GM23338 (cell line): ENCODE data around the gene SORBS1. TPM values are rescaled to one million over a fixed set of nuclear protein-coding genes. Genes with fewer than 3 reads are reported as not detected.

ENCODE experiments used
- ATAC-seq: fragments of 200-7000 bp; cut with Tn5 transposase; 3 replicates; pipeline ENCODE4 v1.9.1; 2020
- DNase-seq: peaks from one replicate; pipeline ENCODE4 v3.0.0-alpha.2; 2015; ENCODE audit warnings: low spot score
- H2AFZ ChIP-seq: fragments of 200-600 bp; sonication (generic); 2 replicates; pipeline ENCODE4 v1.8.0; 2016; ENCODE audit warnings: antibody characterized with exemption, mild to moderate bottlenecking, moderate library complexity
- H3F3A ChIP-seq: fragments of 200-600 bp; sonication (generic); replicated peaks from 2 replicates; pipeline ENCODE4 v1.8.0; 2017; ENCODE audit warnings: antibody characterized with exemption, mixed run types, low read depth
- H3K27ac ChIP-seq: fragments of 200-600 bp; sonication (generic); 2 replicates; pipeline ENCODE4 v1.6.1; 2016; ENCODE audit warnings: low read depth
- H3K27me3 ChIP-seq: fragments of 200-600 bp; sonication (generic); 2 replicates; pipeline ENCODE4 v1.8.0; 2016; ENCODE audit warnings: mild to moderate bottlenecking, mixed run types, moderate library complexity; ENCODE audit not compliant: insufficient read depth
- H3K36me3 ChIP-seq: fragments of 200-600 bp; sonication (generic); 2 replicates; pipeline ENCODE4 v1.8.0; 2016; ENCODE audit warnings: mild to moderate bottlenecking; ENCODE audit not compliant: insufficient read depth
- H3K4me1 ChIP-seq: fragments of 200-600 bp; sonication (generic); 2 replicates; pipeline ENCODE4 v1.8.0; 2016; ENCODE audit warnings: mild to moderate bottlenecking, moderate library complexity; ENCODE audit not compliant: insufficient read depth
- H3K4me2 ChIP-seq: fragments of 200-600 bp; sonication (generic); 2 replicates; pipeline ENCODE4 v1.7.1; 2017; ENCODE audit warnings: mixed run types
- H3K4me3 ChIP-seq: fragments of 200-600 bp; sonication (generic); 2 replicates; pipeline ENCODE4 v1.6.1; 2016; ENCODE audit warnings: mixed run types
- H3K79me2 ChIP-seq: fragments of 200-600 bp; sonication (generic); replicated peaks from 2 replicates; pipeline ENCODE4 v1.8.0; 2017; ENCODE audit warnings: mild to moderate bottlenecking; ENCODE audit not compliant: insufficient read depth
- H3K9me2 ChIP-seq: fragments of 200-600 bp; sonication (generic); 2 replicates; pipeline ENCODE4 v1.8.0; 2017; ENCODE audit not compliant: insufficient read depth
- H4K20me1 ChIP-seq: fragments of 200-600 bp; sonication (generic); replicated peaks from 2 replicates; pipeline ENCODE4 v1.8.0; 2017; ENCODE audit warnings: mild to moderate bottlenecking; ENCODE audit not compliant: insufficient read depth
- H3K27ac Mint-ChIP-seq: 2 replicates; pipeline ENCODE4 v1.8.0; 2020; ENCODE audit warnings: inconsistent platforms, mild to moderate bottlenecking, moderate library complexity, mixed read lengths
- H3K27me3 Mint-ChIP-seq: 3 replicates; pipeline ENCODE4 v1.8.0; 2022; ENCODE audit warnings: low read depth, mild to moderate bottlenecking, moderate library complexity, mixed read lengths, inconsistent platforms; ENCODE audit not compliant: insufficient read depth, poor library complexity
- H3K36me3 Mint-ChIP-seq: 3 replicates; pipeline ENCODE4 v1.8.0; 2021; ENCODE audit warnings: low read depth, mild to moderate bottlenecking, inconsistent platforms, moderate library complexity, mixed read lengths
- H3K4me1 Mint-ChIP-seq: 3 replicates; pipeline ENCODE4 v1.8.0; 2020; ENCODE audit warnings: mild to moderate bottlenecking, inconsistent platforms, mixed read lengths
- H3K4me3 Mint-ChIP-seq: 3 replicates; pipeline ENCODE4 v1.8.0; 2021; ENCODE audit warnings: moderate library complexity, mild to moderate bottlenecking, inconsistent platforms, mixed read lengths
- H3K9me3 Mint-ChIP-seq: 3 replicates; pipeline ENCODE4 v1.8.0; 2020; ENCODE audit warnings: moderate library complexity, mild to moderate bottlenecking, inconsistent platforms, mixed read lengths
- CREB1 ChIP-seq: fragments of 250-450 bp; sonication (Bioruptor Pico); IDR thresholded peaks from 2 replicates; pipeline ENCODE4 v1.5.0; 2020; ENCODE audit warnings: low read depth, mild to moderate bottlenecking, moderate library complexity
- CTCF ChIP-seq, 2 experiments: fragments of 200-600 bp in 1 of 2; sonication (generic) in 1 of 2; conservative IDR thresholded peaks; 2 replicates each; pipeline versions ENCODE4 v1.5.1 to v1.6.1; 2016 to 2017; ENCODE audit warnings: antibody characterized with exemption in 2 of 2, low read depth in 2 of 2, mild to moderate bottlenecking in 2 of 2, moderate library complexity in 1 of 2
- EZH2 ChIP-seq: fragments of 200-600 bp; sonication (generic); IDR thresholded peaks from one replicate; pipeline ENCODE4 v1.8.0; 2017; ENCODE audit warnings: antibody characterized with exemption, mild to moderate bottlenecking, low read depth; ENCODE audit not compliant: unreplicated experiment
- EZH2phosphoT487 ChIP-seq: fragments of 200-600 bp; sonication (generic); IDR thresholded peaks from one replicate; pipeline ENCODE4 v1.8.1; 2018; ENCODE audit warnings: antibody characterized with exemption; ENCODE audit not compliant: unreplicated experiment
- REST ChIP-seq: IDR thresholded peaks from one replicate; pipeline ENCODE4 v1.6.1; 2018; ENCODE audit warnings: antibody characterized with exemption; ENCODE audit not compliant: unreplicated experiment
- STAT1 ChIP-seq: IDR thresholded peaks from one replicate; pipeline ENCODE4 v1.6.1; 2016; ENCODE audit warnings: antibody characterized with exemption; ENCODE audit not compliant: unreplicated experiment
- ZNF114 ChIP-seq: fragments of 250-450 bp; sonication (Bioruptor Pico); IDR thresholded peaks from 2 replicates; pipeline ENCODE4 v1.5.0; 2020; ENCODE audit warnings: mild to moderate bottlenecking, moderate library complexity
- polyA plus RNA-seq: library from polyadenylated mRNA; unstranded; fragments of >200 nt; fragmentation: Nextera tagmentation; extraction: Ambion mirVana; gene quantifications from 2 replicates; pipeline ENCODE4 v1.2.1, GENCODE V29; 2016
- total RNA-seq: library from RNA; depleted of rRNA; stranded (reverse); fragments of >200 nt; shearing (Covaris generic); gene quantifications from 2 replicates; pipeline ENCODE4 v1.2.3, GENCODE V29; 2014
- TF ChIP-seq, protein P1 (sequence below): IDR thresholded peaks from 2 replicates; pipeline ENCODE4 v1.6.1; 2016; ENCODE audit warnings: antibody characterized with exemption

Gene SORBS1
- total and polyA plus RNA-seq, 2 experiments from 2014 or later, result 47.7 to 51.5 TPM

DNA sequence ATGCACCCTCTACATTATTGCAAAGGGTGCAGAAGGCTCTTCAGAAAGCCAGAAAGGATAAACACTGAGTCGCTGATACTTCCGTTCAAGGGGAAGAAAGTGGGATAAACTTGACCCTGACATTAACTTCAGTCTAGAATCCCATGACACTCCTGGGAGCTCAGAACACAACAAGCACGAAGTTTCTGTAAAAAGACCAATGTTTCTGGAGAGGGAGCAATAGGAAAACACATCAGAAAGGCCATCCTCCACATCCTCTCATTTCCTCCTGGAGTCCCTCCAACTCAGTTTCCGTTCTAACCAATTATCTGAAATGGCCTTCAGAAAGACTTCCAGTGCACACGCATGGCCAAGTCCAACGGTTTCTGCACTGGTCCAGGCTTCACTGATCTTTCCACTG, 113.5 kb downstream of the SORBS1 start:
- no peak overlapping the region; the same call in 1 of the 2 replicates for H3K27ac Mint-ChIP-seq
- H3K27ac ChIP-seq, result no peak overlapping the region

GRCh38 chr10:95445837-95446486, 115.2 kb downstream of the SORBS1 start:
- H3F3A ChIP-seq, result no peaks in the 10 kb centered on the region
- H3K27me3 ChIP-seq, result no peaks in the 10 kb centered on the region
- peak; percentile 87 for ATAC-seq
- DNase-seq, result peak; percentile 92
- no peaks in the 10 kb centered on the region for H3K36me3 ChIP-seq
- peak overlapping the region; percentile 16; the same call in 1 of the 2 replicates for H3K27ac ChIP-seq
- Mint-ChIP-seq H3K27me3 (peaks cover 2% of the 10 kb centered on the region), H3K36me3 (no peaks in the 10 kb centered on the region), H3K4me1 (peaks cover 22% of the 10 kb centered on the region; the same call in 2 of the 3 replicates), H3K4me3 (no peak overlapping the region), H3K27ac (peak overlapping the region; percentile 57; the same call in 1 of the 2 replicates), H3K9me3 (no peaks in the 10 kb centered on the region)
- H3K4me1 ChIP-seq, result peaks cover 10% of the 10 kb centered on the region
- H3K4me2 ChIP-seq, result no peak overlapping the region
- no peak overlapping the region for H2AFZ ChIP-seq
- H3K79me2 ChIP-seq, result peaks cover 17% of the 10 kb centered on the region; the same call in 1 of the 2 replicates
- H4K20me1 ChIP-seq, result no peaks in the 10 kb centered on the region
- TF ChIP-seq EZH2 (no peak), CREB1 (0 out of 2 replicates have a peak, but pooled peaks have one; percentile 25), CTCF (conservative IDR thresholded peaks at IDR 0.05; ENCODE audit: low read depth in 2 of 2) (peak; percentile 87)
- no peaks in the 10 kb centered on the region for H3K9me2 ChIP-seq
- no peak overlapping the region for H3K4me3 ChIP-seq

More for the DNA sequence above, 113.5 kb downstream of the SORBS1 start:
- H3K9me2 ChIP-seq, result no peaks in the 10 kb centered on the region
- H3K36me3 Mint-ChIP-seq, result no peaks in the 10 kb centered on the region
- no peak overlapping the region for H3K4me3 ChIP-seq
- H3K9me3 Mint-ChIP-seq, result no peaks in the 10 kb centered on the region
- H2AFZ ChIP-seq, result no peak overlapping the region
- no peak for TF ChIP-seq EZH2phosphoT487
- no peaks in the 10 kb centered on the region for H3K27me3 ChIP-seq
- no peaks in the 10 kb centered on the region for H3K36me3 ChIP-seq
- no peaks in the 10 kb centered on the region for H4K20me1 ChIP-seq
- peaks cover 10% of the 10 kb centered on the region; the same call in 1 of the 2 replicates for H3K4me1 ChIP-seq
- H3F3A ChIP-seq, result no peaks in the 10 kb centered on the region
- DNase-seq (no peak), ATAC-seq (no peak)
- peaks cover 23% of the 10 kb centered on the region; the same call in 1 of the 2 replicates for H3K79me2 ChIP-seq
- H3K4me3 Mint-ChIP-seq, result no peak overlapping the region
- H3K27me3 Mint-ChIP-seq, result peaks cover 1% of the 10 kb centered on the region
- peaks cover 25% of the 10 kb centered on the region for H3K4me1 Mint-ChIP-seq
- H3K4me2 ChIP-seq, result no peak overlapping the region

DNA sequence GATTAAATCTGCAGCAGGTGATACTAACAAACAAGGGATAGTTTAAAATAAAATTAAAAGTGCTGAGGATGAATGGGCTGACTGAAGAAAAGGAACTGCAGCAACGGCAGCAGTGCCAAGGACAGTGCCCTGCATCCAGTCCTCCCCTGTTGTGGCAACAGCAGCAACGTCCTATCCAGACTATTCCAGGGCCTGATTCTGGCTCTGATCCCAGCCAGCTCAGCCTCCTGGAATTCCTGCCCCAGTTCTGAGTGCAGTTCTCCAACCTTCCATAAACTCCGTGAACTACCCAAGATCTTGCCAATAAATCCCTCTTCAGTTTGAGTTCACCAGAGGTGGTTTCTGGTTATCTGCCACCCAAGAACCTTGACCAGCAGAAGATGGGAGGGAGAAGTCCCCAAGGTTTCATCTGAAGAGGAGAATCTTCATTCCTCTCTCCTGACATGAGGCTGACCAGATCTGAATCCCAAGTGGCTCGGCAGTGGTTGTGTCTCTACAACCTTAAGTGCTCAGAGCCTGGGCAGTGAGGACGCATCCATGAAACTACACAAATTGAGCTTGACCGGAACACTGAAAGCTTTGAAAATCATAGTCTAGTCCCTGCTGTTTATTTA, 115.8 kb downstream of the SORBS1 start:
- Histone ChIP-seq H3K36me3 (no peaks in the 10 kb centered on the region), H3K4me1 (peaks cover 10% of the 10 kb centered on the region), H3K4me2 (no peak overlapping the region), H4K20me1 (no peaks in the 10 kb centered on the region), H3K9me2 (no peaks in the 10 kb centered on the region), H3K79me2 (peaks cover 14% of the 10 kb centered on the region; the same call in 1 of the 2 replicates), H3K27me3 (no peaks in the 10 kb centered on the region), H2AFZ (no peak overlapping the region), H3K4me3 (no peak overlapping the region), H3F3A (no peaks in the 10 kb centered on the region), H3K27ac (no peak overlapping the region)
- H3K4me3 Mint-ChIP-seq, result no peak overlapping the region
- H3K27me3 Mint-ChIP-seq, result peaks cover 5% of the 10 kb centered on the region
- H3K4me1 Mint-ChIP-seq, result peaks cover 22% of the 10 kb centered on the region; the same call in 2 of the 3 replicates
- H3K36me3 Mint-ChIP-seq, result no peaks in the 10 kb centered on the region
- no peak overlapping the region for H3K27ac Mint-ChIP-seq
- H3K9me3 Mint-ChIP-seq, result no peaks in the 10 kb centered on the region
- ATAC-seq (no peak), DNase-seq (no peak)
- no peak for TF ChIP-seq ZNF114 (CRISPR knock-in tag)
- TF ChIP-seq, protein P1, sequence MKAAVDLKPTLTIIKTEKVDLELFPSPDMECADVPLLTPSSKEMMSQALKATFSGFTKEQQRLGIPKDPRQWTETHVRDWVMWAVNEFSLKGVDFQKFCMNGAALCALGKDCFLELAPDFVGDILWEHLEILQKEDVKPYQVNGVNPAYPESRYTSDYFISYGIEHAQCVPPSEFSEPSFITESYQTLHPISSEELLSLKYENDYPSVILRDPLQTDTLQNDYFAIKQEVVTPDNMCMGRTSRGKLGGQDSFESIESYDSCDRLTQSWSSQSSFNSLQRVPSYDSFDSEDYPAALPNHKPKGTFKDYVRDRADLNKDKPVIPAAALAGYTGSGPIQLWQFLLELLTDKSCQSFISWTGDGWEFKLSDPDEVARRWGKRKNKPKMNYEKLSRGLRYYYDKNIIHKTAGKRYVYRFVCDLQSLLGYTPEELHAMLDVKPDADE, result no peak
- TF ChIP-seq EZH2phosphoT487, result no peak
- no peak for TF ChIP-seq STAT1
- no peak for TF ChIP-seq REST
- no peak for TF ChIP-seq CTCF (conservative IDR thresholded peaks at IDR 0.05; ENCODE audit: low read depth in 2 of 2)
